Fibroblast of skin of back (primary cell): Measurements from ENCODE around the gene EDN3.

Source experiments
- DNase-seq: peaks from one replicate; pipeline ENCODE4 v3.0.0-alpha.2; 2013

The EDN3 gene

DNA sequence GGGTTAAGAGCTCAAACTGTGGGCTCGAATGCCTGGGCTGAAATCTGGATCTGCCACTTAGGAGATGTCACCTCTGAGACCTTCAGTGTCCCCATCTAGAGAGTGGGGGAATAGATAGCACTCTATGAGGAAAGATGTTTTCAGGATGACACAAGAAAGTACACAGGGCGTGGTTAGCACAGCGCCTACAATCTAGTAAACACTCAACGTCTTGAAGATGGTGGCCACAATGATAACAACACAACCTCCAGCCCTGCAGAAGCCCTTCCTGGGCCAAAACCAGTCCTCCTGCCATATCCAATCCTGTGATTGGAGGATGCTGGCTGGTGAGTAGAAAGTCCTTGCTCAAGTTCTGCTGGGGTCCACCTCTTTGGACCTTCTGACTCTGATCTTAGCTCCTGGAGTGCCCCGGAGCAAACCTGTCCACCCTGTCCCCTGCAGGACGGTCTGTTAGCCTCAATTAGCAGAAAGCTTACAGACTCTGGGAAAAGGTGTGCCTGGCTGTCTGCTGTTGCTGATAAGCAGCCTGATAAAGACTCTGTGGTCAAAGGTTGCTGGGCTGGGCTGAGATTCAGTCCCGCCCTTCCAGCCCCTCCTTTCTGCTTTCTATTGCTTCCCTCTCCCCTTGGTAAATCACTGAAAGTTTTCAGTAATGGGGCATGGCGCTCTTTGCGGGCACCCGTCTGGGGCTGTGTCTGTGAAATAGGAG lies 8.2 kb downstream of the EDN3 start:
- DNase-seq = no peak

- no peak for DNase-seq
Measured at GRCh38 chr20:59309218-59309617, 8.8 kb downstream of the EDN3 start.

DNA sequence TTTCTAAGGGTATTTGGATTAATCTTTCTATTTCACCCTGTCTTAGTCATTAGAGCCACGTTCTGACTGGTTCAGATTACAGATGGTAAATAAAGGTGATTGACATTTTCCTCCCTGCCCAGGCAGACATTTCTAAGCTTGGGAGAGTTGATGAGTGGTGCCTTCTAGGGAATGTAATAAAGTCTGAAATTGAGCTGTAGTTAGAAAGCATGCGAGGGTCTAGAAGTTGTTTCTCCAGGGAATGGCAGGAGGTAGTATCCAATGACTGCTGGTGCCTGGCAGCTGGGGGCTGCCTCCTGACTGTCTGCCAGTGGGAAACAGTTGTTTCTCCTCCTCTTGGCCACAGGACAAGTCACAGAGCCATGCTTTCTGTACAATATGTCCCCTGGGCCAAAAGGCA lies 14.6 kb downstream of the EDN3 start:
- DNase-seq = no peak

DNA sequence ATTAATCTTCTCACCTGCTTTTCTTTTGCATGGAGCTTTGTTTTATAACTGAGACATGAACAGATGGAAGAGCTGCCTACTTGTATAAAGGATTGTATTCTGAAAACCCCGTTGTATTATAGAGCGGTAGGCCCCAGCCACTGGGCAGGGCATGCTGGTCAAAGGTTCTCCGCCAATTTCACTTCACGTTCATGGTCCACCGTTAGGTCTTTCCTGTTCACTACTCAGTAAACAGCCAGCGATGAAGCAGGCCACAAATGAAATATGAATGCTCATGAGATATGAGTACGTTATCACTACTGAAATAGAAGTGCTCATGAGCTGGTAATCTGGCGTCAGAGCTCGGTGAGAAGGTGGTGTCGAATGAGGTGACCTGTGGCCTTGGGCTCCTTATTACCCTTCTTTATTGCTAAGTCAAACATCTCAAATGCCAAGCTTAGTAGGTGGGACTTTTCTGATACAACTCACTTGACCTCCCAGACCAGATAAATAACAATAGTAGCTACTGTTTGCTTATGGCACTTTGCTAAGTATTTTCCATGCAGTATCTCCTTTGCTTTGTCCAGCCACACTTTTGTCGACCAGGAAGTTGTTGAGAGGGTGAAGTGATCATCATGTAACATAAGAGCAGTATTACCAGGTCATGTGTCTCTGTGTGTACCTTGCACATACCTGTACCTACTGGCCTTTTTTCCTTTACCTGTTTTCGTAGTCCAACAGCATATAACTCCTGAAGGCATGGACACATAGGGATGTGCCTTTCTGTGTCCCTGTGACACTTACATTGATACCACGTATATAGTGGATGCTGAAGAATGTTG lies 16.7 kb downstream of the EDN3 start:
- DNase-seq = no peak

DNA sequence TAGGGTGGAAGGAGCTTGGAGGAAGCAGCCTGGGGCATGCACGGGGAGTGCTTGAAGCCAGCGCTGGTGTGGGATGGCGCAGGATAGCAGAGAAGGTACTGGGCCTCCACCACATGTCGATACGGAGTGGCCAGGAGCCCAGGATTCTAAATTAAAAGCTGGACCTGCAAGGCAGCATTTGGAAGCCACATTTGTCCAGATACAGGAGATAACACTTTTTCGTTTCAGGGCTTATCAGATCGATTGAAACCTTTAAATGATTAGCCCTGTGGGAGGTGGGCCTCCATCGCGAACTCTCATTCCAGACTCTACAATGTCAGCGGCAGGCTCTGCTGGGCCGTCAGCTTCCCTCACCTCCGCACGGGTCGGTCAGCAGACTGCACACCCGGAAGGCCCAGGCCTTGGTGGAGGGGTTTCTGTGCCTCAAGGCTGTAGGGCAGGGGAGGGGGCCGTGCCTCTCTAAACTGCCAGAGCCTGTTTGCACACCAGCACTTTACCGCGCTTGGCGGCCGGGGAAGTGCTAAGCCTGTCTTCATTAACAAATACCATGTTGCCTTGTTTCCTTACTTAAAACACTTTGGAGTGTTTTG lies 17.9 kb downstream of the EDN3 start:
- no peak for DNase-seq

GRCh38 chr20:59318803-59319202 lies 18.4 kb downstream of the EDN3 start:
- DNase-seq = no peak

GRCh38 chr20:59320426-59320825 lies 20.0 kb downstream of the EDN3 start:
- DNase-seq = no peak

- no peak for DNase-seq
Measured at GRCh38 chr20:59320854-59321647, 20.6 kb downstream of the EDN3 start.

- DNase-seq = no peak
Measured at GRCh38 chr20:59322081-59322480, 21.7 kb downstream of the EDN3 start.

DNA sequence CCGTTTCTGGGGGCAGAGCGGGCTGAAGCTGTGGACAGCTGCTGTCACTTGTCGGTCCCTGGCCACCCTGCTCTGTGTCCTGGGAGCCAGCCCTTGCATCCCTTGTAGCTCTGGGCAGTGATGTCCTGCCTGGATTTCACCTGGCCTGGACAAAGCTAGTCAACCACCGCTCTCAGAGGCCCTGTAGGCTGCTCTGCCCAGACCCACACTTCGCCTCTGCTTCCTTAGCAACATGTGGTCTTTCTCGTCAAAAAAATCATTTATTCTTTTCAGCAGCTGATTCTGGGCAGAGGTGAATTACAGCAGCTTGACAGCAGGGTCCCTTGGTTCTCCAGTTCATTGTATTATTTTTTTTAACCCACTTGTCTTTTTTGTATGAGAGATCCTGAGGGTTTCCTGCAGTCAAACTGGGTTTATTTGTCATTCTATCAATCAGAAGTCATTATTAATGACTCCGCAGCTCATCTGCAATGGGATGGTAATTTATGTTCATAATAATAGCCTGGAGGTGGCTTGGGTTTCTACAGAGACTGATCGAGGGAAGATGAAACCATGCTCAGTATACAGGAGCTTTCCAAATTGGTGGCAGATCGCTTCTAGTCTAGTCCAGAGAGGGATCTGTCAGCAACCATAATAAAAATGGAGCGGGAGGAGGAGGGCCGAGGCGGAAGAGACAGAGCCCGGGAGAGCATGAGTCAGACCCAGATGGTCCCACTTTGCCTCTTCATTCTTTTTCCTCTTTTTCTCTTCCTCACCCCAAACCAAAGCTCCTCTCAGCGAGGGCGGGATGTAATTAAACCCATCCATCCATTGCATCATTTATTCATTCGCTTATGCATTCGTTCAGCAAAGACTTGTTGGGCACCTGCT lies 22.4 kb downstream of the EDN3 start:
- DNase-seq = peak; percentile 48

- no peak for DNase-seq
Measured at GRCh38 chr20:59323731-59324130, 23.3 kb downstream of the EDN3 start.

DNA sequence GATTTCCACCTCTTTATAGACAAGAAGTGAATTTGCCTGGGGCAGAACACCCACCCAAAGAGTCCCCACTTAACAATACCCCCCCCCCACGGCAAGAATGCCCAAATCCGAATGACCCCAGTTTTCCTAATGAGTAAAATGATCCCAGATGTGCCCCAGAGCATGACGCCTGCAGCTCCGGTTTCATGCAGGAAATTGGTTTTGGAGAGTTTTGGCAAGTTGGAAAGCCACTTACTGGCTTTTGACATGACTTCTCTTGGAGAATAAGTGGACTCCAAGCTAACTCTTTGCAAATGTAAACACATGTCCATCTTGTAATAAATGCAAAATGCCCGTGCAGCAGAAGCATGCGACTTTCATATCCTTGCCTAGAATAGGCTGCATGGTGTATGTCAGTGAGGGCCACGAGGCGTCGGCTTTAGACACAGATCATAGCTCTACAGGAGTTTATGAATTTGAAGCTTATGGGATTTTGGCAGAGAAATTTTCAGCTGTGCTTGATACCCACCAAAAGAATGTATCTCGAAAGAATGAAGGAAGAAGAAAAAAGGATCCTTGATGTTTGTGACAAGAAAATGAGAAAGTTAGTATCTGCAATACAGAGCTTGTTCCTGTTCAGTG lies 24.2 kb downstream of the EDN3 start:
- DNase-seq = peak; percentile 8

GRCh38 chr20:59325142-59325523 lies 24.7 kb downstream of the EDN3 start:
- peak; percentile 19 for DNase-seq

DNA sequence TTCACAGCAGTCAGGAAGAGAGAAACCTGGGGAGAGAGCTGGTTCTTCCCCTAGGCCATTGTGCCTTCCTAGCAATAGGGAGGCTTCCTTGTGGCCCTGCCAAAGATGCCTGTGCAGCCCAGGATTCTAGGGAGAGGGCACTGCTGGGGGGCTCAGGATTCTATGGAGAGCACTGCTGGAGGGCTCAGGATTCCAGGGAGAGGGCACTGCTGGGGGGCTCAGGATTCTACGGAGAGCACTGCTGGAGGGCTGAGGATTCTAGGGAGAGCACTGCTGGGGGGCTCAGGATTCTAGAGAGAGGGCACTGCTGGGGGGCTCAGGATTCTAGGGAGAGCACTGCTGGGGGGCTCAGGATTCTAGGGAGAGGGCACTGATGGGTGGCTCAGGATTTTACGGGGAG lies 25.8 kb downstream of the EDN3 start:
- DNase-seq = no peak

- no peak for DNase-seq
Measured at GRCh38 chr20:59328071-59328470, 27.7 kb downstream of the EDN3 start.

DNA sequence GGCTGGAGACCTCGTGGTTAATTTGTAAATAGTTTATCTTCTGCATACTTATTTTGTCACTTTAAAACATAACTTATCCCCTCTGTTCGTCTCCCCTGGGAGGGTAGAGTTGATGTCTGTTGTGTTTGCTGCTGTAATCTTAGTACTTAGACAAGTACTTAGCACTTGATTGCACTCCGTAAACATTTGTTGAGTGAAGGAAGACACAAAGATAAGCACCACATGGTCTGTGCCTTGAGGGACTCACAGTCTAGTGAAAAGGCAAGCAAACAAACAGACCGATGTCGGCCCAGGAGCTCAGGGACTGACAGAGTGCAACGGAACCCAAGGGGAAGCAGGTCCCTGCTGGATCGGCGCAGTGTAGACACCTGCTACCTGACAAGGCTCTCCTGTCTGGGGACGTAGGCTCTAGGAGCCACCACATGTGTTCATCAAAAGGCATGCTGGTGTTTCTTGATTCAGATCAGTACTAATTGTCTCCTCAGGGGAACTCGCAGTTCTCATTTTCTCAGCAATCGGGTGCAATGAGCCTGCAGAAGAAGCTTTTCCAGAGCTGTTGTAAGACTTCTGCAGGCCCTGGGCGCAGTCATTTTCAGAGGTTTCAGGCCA lies 31.4 kb downstream of the EDN3 start:
- no peak for DNase-seq

GRCh38 chr20:59333260-59333845 lies 32.9 kb downstream of the EDN3 start:
- no peak for DNase-seq

DNA sequence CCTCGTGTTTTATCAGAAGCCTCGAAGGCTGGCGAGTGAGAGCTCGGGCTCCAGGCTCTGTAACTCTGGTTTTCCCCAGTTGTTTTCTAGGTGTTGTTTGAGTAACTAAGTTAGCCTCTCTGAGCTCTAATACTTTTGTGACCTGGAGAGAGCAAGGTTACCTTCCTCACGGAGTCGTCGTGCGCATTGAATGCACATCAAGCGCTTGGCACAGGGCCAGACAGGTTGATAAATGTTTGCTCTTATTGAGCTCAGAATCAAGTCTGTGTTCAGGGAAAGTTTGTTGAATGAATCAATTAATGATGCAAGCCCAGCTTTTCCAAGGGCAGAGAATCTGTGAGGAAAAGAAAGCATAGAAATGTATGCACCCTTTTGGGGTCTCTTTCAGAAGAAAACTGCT lies 33.5 kb downstream of the EDN3 start:
- no peak for DNase-seq

DNA sequence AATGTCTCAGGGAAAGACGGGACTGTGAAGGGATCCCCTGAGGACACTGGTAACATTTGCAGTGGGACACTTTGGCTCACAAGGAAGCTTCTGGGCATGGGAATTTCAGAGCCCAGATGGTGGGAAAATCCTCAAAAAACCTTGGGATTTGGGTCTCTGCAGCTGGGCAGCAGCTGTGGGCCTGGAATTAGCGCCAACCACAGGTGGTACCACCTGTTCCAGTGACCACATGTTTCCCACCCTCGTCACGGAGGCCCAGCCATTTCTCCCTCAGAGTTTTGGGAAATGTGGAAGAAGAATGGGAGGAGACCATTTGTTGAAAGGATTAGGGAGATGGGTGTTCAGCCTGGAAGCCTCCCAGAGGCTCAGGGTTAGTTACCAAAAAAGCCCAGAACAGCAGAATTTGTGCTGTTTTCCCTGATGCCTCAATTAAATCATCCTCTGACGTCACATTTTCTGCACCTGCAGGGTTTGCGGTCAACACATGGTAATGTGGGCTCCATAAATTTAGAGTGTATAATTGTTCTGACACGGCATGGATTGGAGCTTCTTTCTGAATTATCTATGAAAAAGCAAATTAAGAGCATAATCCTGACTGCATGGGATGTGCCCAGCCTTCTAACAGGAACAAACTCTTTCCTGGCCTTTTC lies 34.4 kb downstream of the EDN3 start:
- no peak for DNase-seq

DNA sequence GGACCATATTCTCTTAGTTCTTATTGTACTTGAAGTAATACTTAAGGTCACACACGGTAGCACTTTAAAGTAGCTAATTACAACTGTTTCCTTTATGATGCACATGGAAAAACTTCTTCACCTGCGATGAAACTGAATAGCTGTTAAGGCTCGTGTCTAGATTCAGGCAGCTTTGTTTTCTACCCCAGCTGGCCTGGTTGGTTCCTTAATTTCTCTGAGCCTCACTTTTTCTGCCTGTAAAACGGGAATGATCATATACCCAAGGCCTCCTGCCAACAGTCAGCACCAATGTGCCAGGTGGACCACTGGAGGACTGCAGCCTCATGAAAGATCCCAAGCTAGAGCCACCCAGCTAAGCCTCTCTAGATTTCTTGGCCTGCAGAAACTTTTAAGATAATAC lies 35.0 kb downstream of the EDN3 start:
- DNase-seq = no peak
